Type B pancreatic cell (in vitro differentiated cells): ENCODE data around the gene TMX3. TPM values are rescaled to one million over a fixed set of nuclear protein-coding genes. Genes with fewer than 3 reads are reported as not detected.
A peak's percentile ranks its signal among the peaks of the same experiment; 100 is the strongest.

Source experiments
- DNase-seq: peaks from one replicate; pipeline ENCODE4 v3.0.0; 2021; ENCODE audit warnings: mixed read lengths; ENCODE audit not compliant: unreplicated experiment; ENCODE audit errors: extremely low spot score
- H3K27ac Mint-ChIP-seq: 2 replicates; pipeline ENCODE4 v1.8.0; 2021; ENCODE audit warnings: mild to moderate bottlenecking, mixed read lengths
- H3K27me3 Mint-ChIP-seq: 2 replicates; pipeline ENCODE4 v1.8.0; 2021; ENCODE audit warnings: mixed read lengths
- H3K36me3 Mint-ChIP-seq: 2 replicates; pipeline ENCODE4 v1.8.0; 2021; ENCODE audit warnings: mixed read lengths
- H3K4me1 Mint-ChIP-seq: one replicate; pipeline ENCODE4 v1.8.0; 2021; ENCODE audit warnings: mixed read lengths; ENCODE audit not compliant: unreplicated experiment
- H3K4me3 Mint-ChIP-seq: 2 replicates; pipeline ENCODE4 v1.8.0; 2021; ENCODE audit warnings: mild to moderate bottlenecking, mixed read lengths
- H3K9me3 Mint-ChIP-seq: 2 replicates; pipeline ENCODE4 v1.8.0; 2021; ENCODE audit warnings: mixed read lengths
- CTCF ChIP-seq: fragments of 200-600 bp; sonication (generic); conservative IDR thresholded peaks from 2 replicates; pipeline ENCODE4 v1.5.0; 2021; ENCODE audit warnings: antibody characterized with exemption, mild to moderate bottlenecking
- long read RNA-seq: library from polyadenylated mRNA; unstranded; transcript quantifications from one replicate; pipeline ENCODE4 v2.0.0, GENCODE V29; 2020
- total RNA-seq: library from RNA; stranded (reverse); gene quantifications from 2 replicates; pipeline ENCODE4 v1.2.1, GENCODE V29; 2021; ENCODE audit warnings: low replicate concordance

The TMX3 gene
- total RNA-seq = 28.5 and 42.0 TPM in 2 replicates
- long read RNA-seq, full-length matches to known transcripts = 12 of 25 reads
- long read RNA-seq, partial matches to known transcripts = 0 of 25 reads
- long read RNA-seq, other reads (novel, unspliced or antisense) = 13 of 25 reads

- Mint-ChIP-seq H3K9me3 (no peaks in the 10 kb centered on the region), H3K36me3 (peaks cover 7% of the 10 kb centered on the region), H3K4me1 (peaks cover 20% of the 10 kb centered on the region), H3K27me3 (no peaks in the 10 kb centered on the region), H3K4me3 (peak within 1 kb of the TSS; percentile 98), H3K27ac (peak within 1 kb of the TSS; percentile 94)
- TF ChIP-seq CTCF = no peak
- peak; percentile 91 for DNase-seq
These were observed at the start of gene TMX3 for GRCh38 chr18:68714712-68715496. Gene TMX3 (minus strand): TSS chr18:68715108. CDS start chr18:68714981, 127 bp downstream.

GRCh38 chr18:68764016-68764415 lies 49.1 kb upstream of the TMX3 start:
- DNase-seq = no peak
- Mint-ChIP-seq H3K4me1 (no peaks in the 10 kb centered on the region), H3K27ac (no peak overlapping the region), H3K4me3 (no peak overlapping the region), H3K9me3 (peaks cover 5% of the 10 kb centered on the region), H3K27me3 (no peaks in the 10 kb centered on the region), H3K36me3 (no peaks in the 10 kb centered on the region)
- no peak for TF ChIP-seq CTCF

GRCh38 chr18:68763083-68763482 lies 48.2 kb upstream of the TMX3 start:
- Mint-ChIP-seq H3K9me3 (peaks cover 5% of the 10 kb centered on the region), H3K4me1 (no peaks in the 10 kb centered on the region), H3K36me3 (no peaks in the 10 kb centered on the region), H3K4me3 (no peak overlapping the region), H3K27me3 (no peaks in the 10 kb centered on the region), H3K27ac (no peak overlapping the region)
- DNase-seq = no peak
- TF ChIP-seq CTCF = no peak

GRCh38 chr18:68759308-68759707 lies 44.4 kb upstream of the TMX3 start:
- H3K4me1 Mint-ChIP-seq = no peaks in the 10 kb centered on the region
- peaks cover 5% of the 10 kb centered on the region for H3K9me3 Mint-ChIP-seq
- no peak overlapping the region for H3K4me3 Mint-ChIP-seq
- H3K27ac Mint-ChIP-seq = no peak overlapping the region
- H3K36me3 Mint-ChIP-seq = no peaks in the 10 kb centered on the region
- no peak for TF ChIP-seq CTCF
- DNase-seq = no peak
- no peaks in the 10 kb centered on the region for H3K27me3 Mint-ChIP-seq

GRCh38 chr18:68757126-68757525 lies 42.2 kb upstream of the TMX3 start:
- Mint-ChIP-seq H3K27ac (no peak overlapping the region), H3K4me1 (no peaks in the 10 kb centered on the region), H3K36me3 (no peaks in the 10 kb centered on the region), H3K9me3 (peaks cover 5% of the 10 kb centered on the region), H3K4me3 (no peak overlapping the region), H3K27me3 (no peaks in the 10 kb centered on the region)
- no peak for TF ChIP-seq CTCF
- DNase-seq = no peak
